ENCODE results near the gene KIAA2012. TPM values are rescaled to one million over a fixed set of nuclear protein-coding genes. Genes with fewer than 3 reads are reported as not detected.

The KIAA2012 gene
- total and polyA plus RNA-seq, 8 donors: 0.04 to 0.09 TPM; not detected in 6

GRCh38 chr2:202030691-202031090 lies 42.4 kb upstream of the KIAA2012 start:
- intact Hi-C loops (cut with DNase I): no loop called here
- Histone ChIP-seq H3K4me1 (peaks cover 0 to 10% (median 8%) of the 10 kb centered on the region in 3 donors), H3K27me3 (peaks cover 0 to 5% (median 0%) of the 10 kb centered on the region in 4 donors), H3K36me3 (no peaks in the 10 kb centered on the region), H3K9me3 (no peaks in the 10 kb centered on the region), H3K4me3 (no peak overlapping the region), H3K27ac (no peak overlapping the region)
- WGBS, 2 donors: 85 to 89% methylated on average over 4 of the region's 4 CpGs
- FAIRE-seq: no peak
- no peak for TF ChIP-seq CTCF (IDR thresholded peaks at IDR 0.05)
- DNase-seq: no peak
- ATAC-seq: no peak

GRCh38 chr2:202031246-202031951 lies 41.7 kb upstream of the KIAA2012 start:
- no peaks in the 10 kb centered on the region for H3K36me3 ChIP-seq
- intact Hi-C loops (cut with DNase I): no loop called here
- DNase-seq (no peak), FAIRE-seq (no peak), ATAC-seq (no peak)
- peaks cover 0 to 10% (median 8%) of the 10 kb centered on the region in 3 donors for H3K4me1 ChIP-seq
- no peak overlapping the region for H3K27ac ChIP-seq
- TF ChIP-seq CTCF (IDR thresholded peaks at IDR 0.05): no peak
- WGBS, 2 donors: 67 to 71% methylated on average over 4 of the region's 4 CpGs
- no peaks in the 10 kb centered on the region for H3K9me3 ChIP-seq
- H3K4me3 ChIP-seq: no peak overlapping the region
- H3K27me3 ChIP-seq: peaks cover 0 to 7% (median 0%) of the 10 kb centered on the region in 4 donors

GRCh38 chr2:202032846-202033316 lies 40.2 kb upstream of the KIAA2012 start:
- Histone ChIP-seq H3K4me1 (peaks cover 0 to 10% (median 8%) of the 10 kb centered on the region in 3 donors), H3K9me3 (no peaks in the 10 kb centered on the region), H3K36me3 (no peaks in the 10 kb centered on the region), H3K27ac (peak overlapping the region; percentile 76 to 92 (median 84)), H3K27me3 (peaks cover 0 to 7% (median 2%) of the 10 kb centered on the region in 4 donors), H3K4me3 (peak overlapping the region; percentile 55 to 81 (median 66))
- intact Hi-C loops (cut with DNase I): no loop called here
- FAIRE-seq (no peak), DNase-seq (peak in 5 of 6 donors; percentile 25 to 81 (median 51)), ATAC-seq (peak; percentile 32 to 59 (median 43))
- no peak for TF ChIP-seq CTCF (IDR thresholded peaks at IDR 0.05)
- 1% methylated on average over 36 to 42 of the region's 42 CpGs for WGBS, 2 donors

GRCh38 chr2:202033317-202034248 lies 39.5 kb upstream of the KIAA2012 start, which contains the start of gene FZD7:
Gene FZD7, plus strand, starts transcription at chr2:202033855. Its CDS starts 793 bp downstream, at chr2:202034648.
- H3K4me3 ChIP-seq: peak within 1 kb of the TSS; percentile 55 to 81 (median 66)
- peaks cover 0 to 7% (median 2%) of the 10 kb centered on the region in 4 donors for H3K27me3 ChIP-seq
- H3K36me3 ChIP-seq: no peaks in the 10 kb centered on the region
- DNase-seq: peak; percentile 86 to 96 (median 92)
- peaks cover 0 to 10% (median 8%) of the 10 kb centered on the region in 3 donors for H3K4me1 ChIP-seq
- FAIRE-seq: no peak
- H3K9me3 ChIP-seq: no peaks in the 10 kb centered on the region
- TF ChIP-seq CTCF (IDR thresholded peaks at IDR 0.05): no peak
- H3K27ac ChIP-seq: peak within 1 kb of the TSS; percentile 76 to 92 (median 84)
- WGBS, 2 donors: 0% methylated on average over 87 to 109 of the region's 109 CpGs
- intact Hi-C loops (cut with DNase I): no loop called here
- ATAC-seq: peak; percentile 94 to 97 (median 96)

All from pancreas (tissue), 10 donors.